HEK293 (cell line): Measurements from ENCODE around the gene BCAP31.
"Not testable (repeated sequence)": the region's sequence is repeated elsewhere in the genome, so short reads cannot be mapped to it uniquely, and the experiment has no call there.

ENCODE experiments used
- CTCF ChIA-PET: fragments of 350-600 bp; formaldehyde crosslinking; extraction: SDS; loops from one replicate; lab custom pipeline; 2021; ENCODE audit warnings: antibody characterized with exemption; lab: Yijun Ruan, JAX
- POLR2A ChIA-PET: fragments of 300-600 bp; formaldehyde crosslinking; extraction: SDS; loops from one replicate; lab custom pipeline; 2020; ENCODE audit warnings: antibody characterized with exemption, inconsistent platforms; lab: Yijun Ruan, JAX
- H3K27ac ChIP-seq: fragments of 200-500 bp; sonication (Bioruptor generic); 2 replicates; pipeline ENCODE4 v1.5.1; 2014; ENCODE audit warnings: low read depth, low read length, control low read depth, inconsistent platforms; ENCODE audit errors: extremely low read depth
- H3K36me3 ChIP-seq, 2 experiments: fragments of 200-500 bp in 1 of 2; sonication (Bioruptor generic) in 1 of 2; 1 replicate in 1 of 2; 2 replicates in 1 of 2; pipeline ENCODE4 v1.5.1; 2014 to 2017; ENCODE audit warnings: inconsistent platforms in 2 of 2, low read length in 2 of 2; ENCODE audit not compliant: control insufficient read depth in 2 of 2, insufficient read depth in 1 of 2
- H3K4me1 ChIP-seq: fragments of 200-500 bp; sonication (Bioruptor generic); 2 replicates; pipeline ENCODE4 v1.5.1; 2014; ENCODE audit warnings: mild to moderate bottlenecking, low read length, inconsistent platforms; ENCODE audit not compliant: control insufficient read depth, insufficient read depth
- H3K4me3 ChIP-seq: 2 replicates; pipeline ENCODE4 v1.5.1; 2011; ENCODE audit warnings: low read depth, mild to moderate bottlenecking, control low read depth, low read length, moderate library complexity
- H3K9me3 ChIP-seq: fragments of 200-500 bp; sonication (Bioruptor generic); 2 replicates; pipeline ENCODE4 v1.5.1; 2014; ENCODE audit warnings: low read depth, low read length, inconsistent platforms; ENCODE audit not compliant: control insufficient read depth, insufficient read depth
- KLF1 ChIP-seq: fragments of 450-650 bp; formaldehyde crosslinking; IDR thresholded peaks from 2 replicates; pipeline ENCODE4 v1.5.1; 2016; ENCODE audit warnings: missing biosample characterization, missing genetic modification characterization
- PRDM1 ChIP-seq: fragments of 450-650 bp; formaldehyde crosslinking; IDR thresholded peaks from 2 replicates; pipeline ENCODE4; 2016; ENCODE audit warnings: missing biosample characterization, missing genetic modification characterization
- SALL2 ChIP-seq: fragments of 450-650 bp; formaldehyde crosslinking; IDR thresholded peaks from 2 replicates; pipeline ENCODE4 v1.5.0; 2017; ENCODE audit warnings: missing biosample characterization, mild to moderate bottlenecking, missing genetic modification characterization, borderline replicate concordance
- TCF7L2 ChIP-seq: IDR thresholded peaks from 2 replicates; pipeline ENCODE4 v1.6.1; 2011; ENCODE audit warnings: low read depth, mild to moderate bottlenecking, inconsistent platforms, low read length, moderate library complexity, borderline replicate concordance
- ZNF132 ChIP-seq: fragments of 450-650 bp; formaldehyde crosslinking; IDR thresholded peaks from 2 replicates; pipeline ENCODE4 v1.5.1; 2017; ENCODE audit warnings: missing biosample characterization, missing genetic modification characterization, borderline replicate concordance
- ZNF169 ChIP-seq: fragments of 450-650 bp; formaldehyde crosslinking; IDR thresholded peaks from 2 replicates; pipeline ENCODE4 v1.5.1; 2016; ENCODE audit warnings: missing biosample characterization, missing genetic modification characterization
- ZNF335 ChIP-seq: fragments of 450-650 bp; formaldehyde crosslinking; conservative IDR thresholded peaks from 2 replicates; pipeline ENCODE4 v1.5.1; 2016; ENCODE audit warnings: missing biosample characterization, missing genetic modification characterization
- ZNF404 ChIP-seq: fragments of 450-650 bp; formaldehyde crosslinking; IDR thresholded peaks from 2 replicates; pipeline ENCODE4 v1.5.1; 2017; ENCODE audit warnings: missing biosample characterization, missing genetic modification characterization
- ZNF501 ChIP-seq: fragments of 450-650 bp; formaldehyde crosslinking; IDR thresholded peaks from 2 replicates; pipeline ENCODE4 v1.5.1; 2016; ENCODE audit warnings: missing biosample characterization, missing genetic modification characterization
- ZNF558 ChIP-seq: fragments of 450-650 bp; formaldehyde crosslinking; IDR thresholded peaks from 2 replicates; pipeline ENCODE4 v1.5.1; 2016; ENCODE audit warnings: missing biosample characterization, missing genetic modification characterization
- ZNF585B ChIP-seq: fragments of 450-650 bp; formaldehyde crosslinking; IDR thresholded peaks from 2 replicates; pipeline ENCODE4 v1.5.1; 2016; ENCODE audit warnings: missing biosample characterization, missing genetic modification characterization
- ZNF626 ChIP-seq: fragments of 450-650 bp; sonication (Bioruptor Pico); formaldehyde crosslinking; IDR thresholded peaks from 2 replicates; pipeline ENCODE4 v1.5.1; 2018; ENCODE audit warnings: missing biosample characterization, missing genetic modification characterization, inconsistent platforms
- TF ChIP-seq, protein P1 (sequence below): fragments of 450-650 bp; formaldehyde crosslinking; IDR thresholded peaks from 2 replicates; pipeline ENCODE4 v1.5.1; 2016; ENCODE audit warnings: missing biosample characterization, missing genetic modification characterization
- TF ChIP-seq, protein P2 (sequence below): IDR thresholded peaks from 2 replicates; pipeline ENCODE4 v1.6.1; 2011; ENCODE audit warnings: mild to moderate bottlenecking, low read depth, low read length, borderline replicate concordance
- TF ChIP-seq, protein P3 (sequence below): fragments of 450-650 bp; formaldehyde crosslinking; IDR thresholded peaks from 2 replicates; pipeline ENCODE4 v1.5.1; 2017; ENCODE audit warnings: missing biosample characterization, missing genetic modification characterization
- TF ChIP-seq, protein P4 (sequence below): fragments of 450-650 bp; formaldehyde crosslinking; IDR thresholded peaks from 2 replicates; pipeline ENCODE4 v1.5.1; 2017; ENCODE audit warnings: missing biosample characterization, missing genetic modification characterization
- TF ChIP-seq, protein P5 (sequence below): fragments of 450-650 bp; formaldehyde crosslinking; IDR thresholded peaks from 2 replicates; pipeline ENCODE4 v1.5.1; 2016; ENCODE audit warnings: missing biosample characterization, missing genetic modification characterization

BCAP31 gene

DNA sequence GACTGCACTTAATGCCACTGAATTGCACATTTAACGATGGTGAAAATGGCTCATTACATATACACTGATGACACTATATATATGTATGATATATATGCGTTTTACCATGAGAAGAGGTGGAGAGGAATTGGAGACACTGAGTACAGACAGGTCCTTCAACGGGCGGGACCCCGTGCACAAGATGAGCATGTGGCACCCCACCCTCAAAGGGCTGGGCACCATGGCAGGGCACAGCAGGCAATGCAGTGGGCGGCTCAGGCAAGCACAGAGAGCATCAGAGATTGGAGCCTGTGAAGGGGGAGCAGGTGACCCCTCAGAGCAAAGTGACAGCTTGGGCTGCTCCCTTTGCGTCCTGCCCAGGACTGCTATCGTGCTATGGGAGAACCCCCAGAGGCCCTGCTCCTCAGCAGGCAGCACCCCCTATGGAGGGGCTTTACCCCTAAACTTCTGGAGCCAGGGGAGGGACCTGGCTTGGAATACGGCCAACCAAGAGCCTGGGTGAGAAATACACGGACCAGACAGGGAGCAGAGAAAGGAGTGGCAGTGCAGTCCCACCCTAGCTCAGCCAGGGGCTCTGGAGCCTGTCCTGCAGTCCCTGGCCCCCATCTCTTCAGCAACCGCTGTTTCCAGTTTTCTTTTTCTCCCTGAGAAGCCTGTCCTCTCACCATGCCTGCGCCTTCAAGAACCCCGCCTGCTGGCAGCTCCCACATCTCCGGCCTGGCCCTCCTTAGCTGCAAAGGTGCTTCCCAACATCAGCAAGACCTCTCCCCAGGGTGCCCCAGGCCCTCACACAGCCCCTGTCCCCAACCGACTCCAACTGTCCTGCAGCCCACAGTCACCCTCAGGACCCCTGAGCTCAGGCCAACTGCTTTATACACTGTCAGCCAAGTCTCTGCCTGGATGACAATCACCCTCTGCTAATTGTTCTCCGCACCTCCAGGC lies 26.0 kb downstream of the BCAP31 start:
- CTCF ChIA-PET, result interaction anchor here (0.6 to 1.5 kb wide), 4 partner anchors 10 to 82 kb away, joined by 3 to 4 read pairs (median 3); no protein-coding TSS in a partner anchor

DNA sequence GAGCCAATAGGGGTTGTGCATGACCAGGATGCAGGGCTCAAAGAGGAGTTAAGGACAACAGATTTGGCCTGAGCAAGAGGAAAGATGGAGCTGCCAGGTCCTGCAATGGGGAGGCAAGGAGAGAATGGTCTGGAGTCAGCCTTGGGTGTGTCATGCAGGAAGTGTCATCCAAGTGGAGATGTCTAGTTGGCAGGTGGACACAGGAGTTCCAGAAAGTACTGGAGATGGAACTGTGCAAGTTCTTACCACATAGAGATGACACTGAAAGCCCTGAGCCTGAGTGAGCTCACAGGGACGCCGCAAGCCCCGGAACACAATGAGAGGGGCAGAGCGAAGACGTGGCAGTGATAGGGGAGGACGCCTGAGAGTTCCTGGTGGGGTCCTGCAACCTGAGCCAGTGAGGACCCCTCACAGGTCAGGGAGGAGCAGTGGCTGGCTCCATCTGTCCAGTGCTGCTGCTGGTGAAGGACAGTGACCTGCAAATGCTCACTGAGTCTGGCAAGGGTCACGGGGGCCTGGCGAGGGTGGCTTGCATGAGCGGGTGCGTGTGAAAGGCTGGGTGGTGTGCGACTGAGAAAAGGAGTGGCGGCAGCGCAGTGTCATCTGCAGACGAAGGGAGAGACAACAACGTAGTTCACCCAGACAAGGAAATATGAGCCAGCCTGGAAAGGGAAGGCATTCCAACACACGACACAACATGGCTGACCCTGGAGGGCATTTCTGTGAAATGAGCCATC lies 27.0 kb downstream of the BCAP31 start:
- Histone ChIP-seq H3K36me3 (peaks cover 0 to 75% of the 10 kb centered on the region in 2 experiments; a peak in 1 of 3 replicates), H3K27ac (0 out of 2 replicates have a peak overlapping the region, but pooled peaks have one; percentile 34)
- H3K4me3 ChIP-seq, H3K4me1 ChIP-seq, POLR2A ChIA-PET, CTCF ChIA-PET, H3K9me3 ChIP-seq: not testable (repeated sequence)

More for the DNA sequence above, 26.0 kb downstream of the BCAP31 start:
- no peaks in the 10 kb centered on the region for H3K4me1 ChIP-seq
- POLR2A ChIA-PET, result no interaction called here
- TF ChIP-seq KLF1 (tag by site-specific recombination) (peak; percentile 72), TCF7L2 (no peak), ZNF335 (tag by site-specific recombination) (no peak)
- TF ChIP-seq, protein P1, sequence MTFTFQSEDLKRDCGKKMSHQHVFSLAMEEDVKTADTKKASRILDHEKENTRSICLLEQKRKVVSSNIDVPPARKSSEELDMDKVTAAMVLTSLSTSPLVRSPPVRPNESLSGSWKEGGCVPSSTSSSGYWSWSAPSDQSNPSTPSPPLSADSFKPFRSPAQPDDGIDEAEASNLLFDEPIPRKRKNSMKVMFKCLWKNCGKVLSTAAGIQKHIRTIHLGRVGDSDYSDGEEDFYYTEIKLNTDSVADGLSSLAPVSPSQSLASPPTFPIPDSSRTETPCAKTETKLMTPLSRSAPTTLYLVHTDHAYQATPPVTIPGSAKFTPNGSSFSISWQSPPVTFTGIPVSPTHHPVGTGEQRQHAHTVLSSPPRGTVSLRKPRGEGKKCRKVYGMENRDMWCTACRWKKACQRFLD (tag by site-specific recombination), result no peak
- H3K4me3 ChIP-seq, result no peak overlapping the region
- no peak overlapping the region for H3K27ac ChIP-seq
- H3K36me3 ChIP-seq, result peaks cover 0 to 75% of the 10 kb centered on the region in 2 experiments; a peak in 1 of 3 replicates
- no peaks in the 10 kb centered on the region for H3K9me3 ChIP-seq

DNA sequence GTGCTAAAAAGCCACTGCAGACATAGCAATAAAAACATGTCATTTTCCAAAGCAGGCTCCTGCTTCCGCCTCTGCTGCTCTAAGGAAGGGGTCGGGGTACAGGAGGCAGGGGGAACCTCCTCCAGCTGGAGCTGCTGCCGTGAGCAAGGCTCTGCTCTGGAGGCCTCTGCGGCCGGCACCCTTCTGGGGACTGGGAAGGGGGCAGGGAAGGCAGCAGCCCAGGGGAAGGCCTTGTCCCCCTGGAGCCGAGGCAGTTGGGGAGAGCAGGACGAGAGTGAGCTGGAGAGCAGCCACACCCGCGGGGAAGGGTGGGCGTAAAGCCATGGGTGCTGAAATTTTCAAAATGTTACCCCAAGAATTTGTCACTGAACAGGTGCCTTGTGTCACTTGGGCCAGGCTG lies 27.6 kb downstream of the BCAP31 start:
- H3K4me1 ChIP-seq, CTCF ChIA-PET, H3K9me3 ChIP-seq, H3K4me3 ChIP-seq: not testable (repeated sequence)
- H3K27ac ChIP-seq, result peak overlapping the region; percentile 11; the same call in 1 of the 2 replicates
- POLR2A ChIA-PET, result interaction anchor here (1.4 kb wide), 1 partner anchor 12 kb away, joined by 3 read pairs; no protein-coding TSS in a partner anchor
- H3K36me3 ChIP-seq, result peaks cover 0 to 75% of the 10 kb centered on the region in 2 experiments; a peak in 1 of 3 replicates

DNA sequence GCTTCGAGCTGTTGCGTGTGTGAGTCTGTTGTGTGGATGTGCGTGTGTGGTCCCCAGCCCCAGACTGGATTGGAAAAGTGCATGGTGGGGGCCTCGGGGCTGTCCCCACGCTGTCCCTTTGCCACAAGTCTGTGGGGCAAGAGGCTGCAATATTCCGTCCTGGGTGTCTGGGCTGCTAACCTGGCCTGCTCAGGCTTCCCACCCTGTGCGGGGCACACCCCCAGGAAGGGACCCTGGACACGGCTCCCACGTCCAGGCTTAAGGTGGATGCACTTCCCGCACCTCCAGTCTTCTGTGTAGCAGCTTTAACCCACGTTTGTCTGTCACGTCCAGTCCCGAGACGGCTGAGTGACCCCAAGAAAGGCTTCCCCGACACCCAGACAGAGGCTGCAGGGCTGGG lies 28.1 kb downstream of the BCAP31 start:
- no peaks in the 10 kb centered on the region for H3K4me1 ChIP-seq
- no peak overlapping the region; the same call in 1 of the 2 replicates for H3K27ac ChIP-seq
- ChIA-PET POLR2A (interaction anchor here (1.4 kb wide), 1 partner anchor 12 kb away, joined by 3 read pairs; no protein-coding TSS in a partner anchor), CTCF (no interaction called here)
- no peaks in the 10 kb centered on the region for H3K9me3 ChIP-seq
- H3K4me3 ChIP-seq, result no peak overlapping the region
- H3K36me3 ChIP-seq, result peaks cover 0 to 75% of the 10 kb centered on the region in 2 experiments; a peak in 1 of 3 replicates
- TF ChIP-seq ZNF558 (no peak), ZNF404 (tag by site-specific recombination) (no peak), ZNF169 (tag by site-specific recombination) (no peak), SALL2 (tag by site-specific recombination) (no peak), ZNF585B (no peak), ZNF132 (tag by site-specific recombination) (no peak), ZNF626 (tag by site-specific recombination) (no peak), PRDM1 (no peak), ZNF501 (tag by site-specific recombination) (no peak)
- TF ChIP-seq, protein P2, sequence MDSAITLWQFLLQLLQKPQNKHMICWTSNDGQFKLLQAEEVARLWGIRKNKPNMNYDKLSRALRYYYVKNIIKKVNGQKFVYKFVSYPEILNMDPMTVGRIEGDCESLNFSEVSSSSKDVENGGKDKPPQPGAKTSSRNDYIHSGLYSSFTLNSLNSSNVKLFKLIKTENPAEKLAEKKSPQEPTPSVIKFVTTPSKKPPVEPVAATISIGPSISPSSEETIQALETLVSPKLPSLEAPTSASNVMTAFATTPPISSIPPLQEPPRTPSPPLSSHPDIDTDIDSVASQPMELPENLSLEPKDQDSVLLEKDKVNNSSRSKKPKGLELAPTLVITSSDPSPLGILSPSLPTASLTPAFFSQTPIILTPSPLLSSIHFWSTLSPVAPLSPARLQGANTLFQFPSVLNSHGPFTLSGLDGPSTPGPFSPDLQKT, result no peak
- TF ChIP-seq, protein P3, sequence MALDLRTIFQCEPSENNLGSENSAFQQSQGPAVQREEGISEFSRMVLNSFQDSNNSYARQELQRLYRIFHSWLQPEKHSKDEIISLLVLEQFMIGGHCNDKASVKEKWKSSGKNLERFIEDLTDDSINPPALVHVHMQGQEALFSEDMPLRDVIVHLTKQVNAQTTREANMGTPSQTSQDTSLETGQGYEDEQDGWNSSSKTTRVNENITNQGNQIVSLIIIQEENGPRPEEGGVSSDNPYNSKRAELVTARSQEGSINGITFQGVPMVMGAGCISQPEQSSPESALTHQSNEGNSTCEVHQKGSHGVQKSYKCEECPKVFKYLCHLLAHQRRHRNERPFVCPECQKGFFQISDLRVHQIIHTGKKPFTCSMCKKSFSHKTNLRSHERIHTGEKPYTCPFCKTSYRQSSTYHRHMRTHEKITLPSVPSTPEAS (tag by site-specific recombination), result no peak
- TF ChIP-seq, protein P4, sequence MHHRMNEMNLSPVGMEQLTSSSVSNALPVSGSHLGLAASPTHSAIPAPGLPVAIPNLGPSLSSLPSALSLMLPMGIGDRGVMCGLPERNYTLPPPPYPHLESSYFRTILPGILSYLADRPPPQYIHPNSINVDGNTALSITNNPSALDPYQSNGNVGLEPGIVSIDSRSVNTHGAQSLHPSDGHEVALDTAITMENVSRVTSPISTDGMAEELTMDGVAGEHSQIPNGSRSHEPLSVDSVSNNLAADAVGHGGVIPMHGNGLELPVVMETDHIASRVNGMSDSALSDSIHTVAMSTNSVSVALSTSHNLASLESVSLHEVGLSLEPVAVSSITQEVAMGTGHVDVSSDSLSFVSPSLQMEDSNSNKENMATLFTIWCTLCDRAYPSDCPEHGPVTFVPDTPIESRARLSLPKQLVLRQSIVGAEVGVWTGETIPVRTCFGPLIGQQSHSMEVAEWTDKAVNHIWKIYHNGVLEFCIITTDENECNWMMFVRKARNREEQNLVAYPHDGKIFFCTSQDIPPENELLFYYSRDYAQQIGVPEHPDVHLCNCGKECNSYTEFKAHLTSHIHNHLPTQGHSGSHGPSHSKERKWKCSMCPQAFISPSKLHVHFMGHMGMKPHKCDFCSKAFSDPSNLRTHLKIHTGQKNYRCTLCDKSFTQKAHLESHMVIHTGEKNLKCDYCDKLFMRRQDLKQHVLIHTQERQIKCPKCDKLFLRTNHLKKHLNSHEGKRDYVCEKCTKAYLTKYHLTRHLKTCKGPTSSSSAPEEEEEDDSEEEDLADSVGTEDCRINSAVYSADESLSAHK (tag by site-specific recombination), result no peak
- TF ChIP-seq, protein P5, sequence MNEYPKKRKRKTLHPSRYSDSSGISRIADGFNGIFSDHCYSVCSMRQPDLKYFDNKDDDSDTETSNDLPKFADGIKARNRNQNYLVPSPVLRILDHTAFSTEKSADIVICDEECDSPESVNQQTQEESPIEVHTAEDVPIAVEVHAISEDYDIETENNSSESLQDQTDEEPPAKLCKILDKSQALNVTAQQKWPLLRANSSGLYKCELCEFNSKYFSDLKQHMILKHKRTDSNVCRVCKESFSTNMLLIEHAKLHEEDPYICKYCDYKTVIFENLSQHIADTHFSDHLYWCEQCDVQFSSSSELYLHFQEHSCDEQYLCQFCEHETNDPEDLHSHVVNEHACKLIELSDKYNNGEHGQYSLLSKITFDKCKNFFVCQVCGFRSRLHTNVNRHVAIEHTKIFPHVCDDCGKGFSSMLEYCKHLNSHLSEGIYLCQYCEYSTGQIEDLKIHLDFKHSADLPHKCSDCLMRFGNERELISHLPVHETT, result no peak
